DMS79 treated with DMSO at 0.1 percent for 48 hours (cell line): Measurements from ENCODE around the gene PSMD5.
"Not testable (repeated sequence)": the region's sequence is repeated elsewhere in the genome, so short reads cannot be mapped to it uniquely, and the experiment has no call there.

Source experiments
- DNase-seq: peaks from one replicate; lab custom pipeline; 2025; lab: John Stamatoyannopoulos, UW

Gene PSMD5

DNA sequence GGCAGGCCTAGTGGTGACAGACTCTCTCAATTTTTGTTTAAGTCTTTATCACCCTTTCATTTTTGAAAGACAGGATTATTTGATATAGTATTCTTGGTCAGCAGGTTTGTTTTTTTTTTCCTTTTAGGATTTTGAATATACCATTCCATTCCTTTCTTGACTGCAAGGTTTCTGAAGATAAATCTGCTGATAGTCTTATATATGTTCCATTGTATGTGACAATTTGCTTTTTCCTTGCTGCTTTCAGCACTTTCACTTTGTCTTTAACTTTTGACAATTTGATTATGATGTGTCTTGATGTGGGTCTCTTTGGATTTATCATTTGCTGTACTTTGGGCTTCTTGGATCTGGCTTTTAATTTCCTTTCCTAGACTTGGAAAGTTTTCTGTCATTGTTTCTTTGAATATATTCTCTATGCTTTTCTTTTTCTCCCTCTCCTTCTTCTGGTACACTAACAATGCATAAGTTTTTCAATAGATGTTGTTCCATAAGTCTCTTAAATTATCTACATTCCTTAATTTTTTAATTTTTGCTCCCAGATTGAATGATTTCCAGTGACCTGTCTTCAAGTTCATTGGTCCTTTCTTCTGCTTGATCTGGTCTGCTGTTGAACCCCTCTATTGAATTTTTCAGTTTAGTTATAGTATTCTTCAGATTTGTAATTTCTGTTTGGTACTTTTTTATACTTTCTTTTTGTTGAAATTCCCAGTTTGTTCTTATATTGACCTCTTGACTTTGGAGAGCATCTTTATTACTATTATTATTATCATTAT lies 34.9 kb downstream of the PSMD5 start:
- DNase-seq: no peak

GRCh38 chr9:120804784-120805363 lies 37.8 kb downstream of the PSMD5 start:
- DNase-seq: not testable (repeated sequence)

DNA sequence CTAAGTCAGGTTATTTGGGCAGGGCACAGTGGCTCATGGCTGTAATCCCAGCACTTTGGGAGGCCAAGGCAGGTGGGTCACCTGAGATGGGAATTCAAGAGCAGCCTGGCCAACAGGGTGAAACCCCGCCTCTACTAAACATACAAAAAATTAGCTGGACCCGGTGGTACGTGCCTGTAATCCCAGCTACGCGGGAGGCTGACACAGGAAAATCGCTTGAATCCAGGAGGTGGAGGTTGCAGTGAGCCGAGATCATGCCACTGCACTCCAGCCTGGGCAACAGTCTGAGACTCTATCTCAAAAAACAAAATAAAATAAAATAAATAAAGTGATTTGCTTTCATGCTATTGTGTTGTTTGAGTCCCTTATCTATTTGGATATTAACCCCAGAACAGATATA lies 41.3 kb downstream of the PSMD5 start:
- no peak for DNase-seq

DNA sequence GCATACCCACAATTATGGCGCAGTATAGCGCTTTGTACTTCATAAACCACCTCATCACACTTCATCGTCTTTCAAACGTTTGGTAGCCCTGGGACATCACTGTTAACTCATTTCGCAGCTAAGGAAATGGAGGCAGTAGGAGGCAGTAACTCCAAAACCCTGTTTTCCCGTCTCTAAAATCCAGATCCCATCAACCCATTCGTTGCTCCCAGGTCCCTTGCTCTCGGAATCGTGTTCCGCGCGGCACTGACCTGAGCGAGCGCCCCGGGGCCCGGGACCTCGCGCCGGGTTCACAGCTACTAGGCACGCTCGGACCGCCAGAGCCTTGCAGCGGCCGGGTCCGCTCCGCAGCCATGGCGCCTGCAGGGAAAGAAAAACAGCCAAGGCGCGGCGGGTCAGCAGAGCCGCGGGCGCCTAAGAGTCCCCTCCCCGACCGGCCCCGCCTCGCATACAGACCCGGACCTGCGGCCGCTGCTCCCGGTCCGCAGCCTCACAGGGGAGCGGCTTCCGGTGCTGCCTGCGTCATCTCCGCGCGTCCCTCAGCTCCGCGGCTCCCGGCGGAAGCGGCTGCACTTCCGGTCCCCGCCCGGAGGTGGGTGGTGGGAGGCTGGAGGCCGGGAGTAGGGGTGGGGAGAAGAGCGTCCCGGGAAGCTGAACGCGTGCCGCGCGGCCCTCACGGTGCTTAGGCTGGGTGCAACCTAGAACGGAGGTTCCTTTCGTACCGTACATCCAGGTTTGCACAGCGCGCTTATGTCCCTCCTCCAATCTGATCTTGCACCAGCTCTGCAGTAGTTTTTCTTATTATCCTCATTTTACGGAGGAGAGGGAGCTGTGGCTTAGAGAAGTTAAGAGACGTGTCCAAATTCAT lies 49.6 kb downstream of the PSMD5 start, which contains the start of gene FBXW2:
FBXW2 (minus strand) TSS at position 519 of the 868 bp plus-strand sequence. CDS start 5,158 bp downstream, outside the sequence.
- peak; percentile 75 for DNase-seq

DNA sequence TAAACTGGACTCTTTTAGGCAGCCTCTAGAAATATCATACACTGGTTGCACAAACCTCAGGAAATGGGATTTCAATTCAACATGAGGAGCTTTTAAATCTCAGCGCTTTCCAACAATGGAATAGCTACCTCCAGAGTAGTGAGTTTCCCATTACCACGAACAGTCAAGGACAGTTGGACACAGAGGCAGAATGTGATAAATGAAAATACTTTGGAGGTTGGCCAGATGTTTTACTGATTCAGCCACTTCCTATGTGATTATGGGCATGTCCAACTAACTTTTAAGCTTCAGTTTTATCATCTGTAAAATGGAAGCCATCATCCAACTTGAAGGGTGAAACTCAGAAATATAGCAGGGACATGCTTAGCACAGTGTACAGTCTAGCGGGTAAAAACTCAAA lies 51.6 kb downstream of the PSMD5 start:
- no peak for DNase-seq

DNA sequence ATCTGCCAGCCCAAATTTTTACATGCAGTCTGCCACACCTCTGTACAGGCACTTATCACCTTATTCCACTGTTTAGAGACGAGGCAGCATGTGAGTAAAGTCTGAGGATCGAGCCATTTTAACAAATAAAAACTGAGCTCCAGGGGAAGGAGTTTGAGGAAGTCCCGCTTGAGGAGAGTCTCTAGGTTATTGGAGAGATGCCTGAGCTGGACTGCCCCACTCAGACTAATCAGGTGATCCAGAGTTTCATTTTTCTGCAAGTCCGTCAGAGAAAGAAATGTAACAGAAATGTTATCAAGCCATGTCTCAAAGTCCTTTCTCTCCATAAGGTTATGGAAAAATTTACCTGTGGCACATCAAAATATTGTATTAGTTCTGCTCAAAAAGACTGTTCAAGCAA lies 54.8 kb downstream of the PSMD5 start:
- no peak for DNase-seq

- DNase-seq: no peak
These were observed 59.1 kb downstream of the PSMD5 start for GRCh38 chr9:120783602-120784047.

GRCh38 chr9:120781236-120781635 lies 61.5 kb downstream of the PSMD5 start:
- no peak for DNase-seq

DNA sequence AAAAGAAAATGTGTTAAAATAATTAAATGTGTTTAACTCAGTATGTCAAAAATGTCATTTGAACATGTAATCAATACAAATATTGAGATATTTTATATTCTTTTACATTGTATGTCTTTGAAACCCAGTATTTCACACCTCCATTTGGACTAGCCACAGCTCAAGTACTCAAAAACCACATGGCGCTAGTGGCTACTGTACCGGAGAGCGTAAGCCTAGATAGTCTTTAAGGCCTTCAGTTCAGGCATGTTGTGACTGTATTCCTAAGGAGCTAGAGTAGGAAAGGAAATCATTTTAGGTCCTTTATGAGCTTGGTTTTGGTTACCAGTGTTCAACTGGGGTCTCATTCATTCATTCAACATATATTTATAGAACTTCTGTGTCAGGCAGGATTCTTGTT lies 62.4 kb downstream of the PSMD5 start:
- DNase-seq: no peak

DNA sequence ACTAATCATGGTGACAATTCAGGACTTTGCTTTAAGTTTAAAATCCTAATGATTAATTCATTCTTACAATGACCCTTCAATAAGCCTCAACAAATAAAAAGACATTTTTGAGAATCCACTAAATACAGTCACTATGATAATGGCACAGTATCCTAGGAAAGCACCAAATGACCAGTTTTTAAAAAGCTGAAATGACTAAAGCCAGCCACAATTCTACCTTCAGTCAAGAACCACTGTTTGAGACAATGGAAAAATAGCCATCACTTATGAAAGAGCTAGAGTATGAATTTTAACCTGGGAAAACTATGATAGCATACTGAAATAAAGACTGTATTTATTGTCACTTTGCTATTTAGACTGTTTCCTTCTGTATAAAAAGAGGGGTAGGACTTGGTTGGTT lies 63.5 kb downstream of the PSMD5 start:
- DNase-seq: no peak

DNA sequence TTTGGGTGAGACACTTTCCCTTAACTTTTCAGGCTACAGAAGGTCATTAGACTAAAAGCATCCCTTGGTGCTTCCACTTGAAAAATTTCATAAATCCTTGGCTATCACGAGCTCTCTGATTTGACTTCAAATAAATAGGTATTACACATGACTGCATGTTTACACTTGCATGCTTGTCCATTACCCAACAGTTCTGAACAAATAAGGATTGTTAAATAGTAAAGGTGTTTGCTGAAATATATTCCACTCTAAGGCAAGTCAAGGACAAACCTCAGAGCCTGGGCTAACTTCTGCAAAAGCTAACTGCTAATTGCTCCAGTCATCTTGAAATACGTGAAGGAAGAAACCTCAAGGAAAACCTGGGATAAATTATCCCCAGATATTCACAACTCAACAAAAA lies 64.0 kb downstream of the PSMD5 start:
- DNase-seq: no peak

DNA sequence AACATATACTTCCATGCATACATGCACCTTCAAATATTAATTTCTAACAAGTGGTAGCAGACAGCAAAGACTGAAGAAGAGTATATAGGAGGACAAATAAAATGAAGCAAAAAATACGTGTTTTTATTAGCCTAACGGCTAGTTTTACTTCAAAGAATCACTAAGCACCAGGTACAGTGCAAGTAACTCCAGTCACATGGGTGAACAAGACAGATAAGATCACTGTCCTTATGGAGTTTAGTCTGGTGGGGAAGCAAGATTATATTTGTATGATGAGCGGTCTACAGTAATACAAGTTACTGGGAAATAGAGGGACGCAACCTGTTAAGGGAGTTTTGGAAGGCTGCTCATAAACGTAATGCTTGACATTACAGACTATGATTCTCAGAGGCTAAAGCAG lies 65.5 kb downstream of the PSMD5 start:
- no peak for DNase-seq

GRCh38 chr9:120776788-120777187 lies 65.9 kb downstream of the PSMD5 start:
- no peak for DNase-seq

DNA sequence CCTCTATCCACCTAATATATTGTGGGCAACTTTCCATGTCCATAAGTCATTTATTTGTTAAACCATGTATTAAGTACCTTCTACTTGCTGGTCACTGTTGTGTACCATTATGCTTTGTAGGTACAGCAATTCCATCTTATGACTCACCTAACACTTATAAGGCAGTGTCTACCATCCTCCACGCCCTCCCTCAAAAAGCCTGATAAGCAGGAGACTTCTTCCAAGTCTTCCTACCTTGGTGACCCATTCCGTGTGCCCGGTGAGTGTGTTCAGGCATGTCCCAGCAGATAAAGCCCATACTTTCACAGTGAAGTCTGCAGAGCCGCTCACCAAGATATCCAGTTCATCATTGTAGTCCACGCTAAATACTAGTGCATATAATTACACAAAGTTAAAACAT lies 66.9 kb downstream of the PSMD5 start:
- no peak for DNase-seq

GRCh38 chr9:120774719-120775118 lies 68.0 kb downstream of the PSMD5 start:
- DNase-seq: no peak

GRCh38 chr9:120773256-120773655 lies 69.5 kb downstream of the PSMD5 start:
- no peak for DNase-seq

- DNase-seq: no peak
These were observed 71.8 kb downstream of the PSMD5 start for GRCh38 chr9:120770931-120771330.

DNA sequence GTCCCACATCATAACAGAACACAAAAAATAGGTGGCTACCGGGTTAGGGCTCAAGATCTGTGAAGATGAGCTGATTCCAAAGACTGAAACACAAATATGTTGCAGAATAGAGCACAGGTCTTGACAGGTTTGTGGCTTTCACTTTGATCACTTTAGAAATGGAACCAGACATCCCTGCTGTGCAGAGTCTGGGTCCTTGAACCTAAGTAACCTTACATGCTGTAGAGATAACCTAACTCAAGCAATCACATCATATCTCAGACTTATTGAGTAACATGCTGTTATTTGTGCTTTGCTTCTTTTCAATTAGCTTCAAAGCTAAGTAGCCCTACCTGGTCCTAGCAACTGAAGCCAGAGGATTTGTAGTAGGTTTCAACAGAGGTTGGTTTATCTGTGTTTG lies 73.8 kb downstream of the PSMD5 start:
- no peak for DNase-seq

GRCh38 chr9:120768247-120768646 lies 74.5 kb downstream of the PSMD5 start:
- DNase-seq: no peak

GRCh38 chr9:120767451-120767850 lies 75.3 kb downstream of the PSMD5 start:
- DNase-seq: no peak
